ENCODE data around the gene AAMP. TPM values are rescaled to one million over a fixed set of nuclear protein-coding genes. Genes with fewer than 3 reads are reported as not detected.

AAMP gene
- polyA plus RNA-seq, 1 donor from 2014 or later = 249 TPM

DNA sequence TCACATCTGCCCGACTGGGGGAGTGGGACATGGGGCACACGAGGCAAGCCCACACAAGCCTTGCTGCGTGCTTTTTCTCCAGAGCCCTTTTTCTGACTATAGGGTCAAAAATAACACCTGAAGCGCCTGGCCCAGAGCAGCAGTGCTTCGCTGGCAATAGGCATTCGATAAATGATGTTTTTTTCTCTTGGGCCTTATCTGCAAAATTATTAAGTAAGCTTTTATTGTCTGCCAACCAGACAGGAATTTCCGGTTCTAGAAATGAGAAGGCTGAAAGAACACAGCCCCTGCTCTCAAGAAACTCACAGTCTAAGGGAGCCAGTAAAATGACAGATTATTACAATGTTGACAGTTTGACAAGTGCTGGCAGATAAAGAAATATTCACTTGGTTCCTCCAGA lies 25.1 kb upstream of the AAMP start:
- H3K36me3 ChIP-seq (ENCODE audit: insufficient read depth, low read length) = no peaks in the 10 kb centered on the region
- no peaks in the 10 kb centered on the region for H3F3A ChIP-seq (ENCODE audit: insufficient read depth, low read length, poor library complexity, severe bottlenecking)
- H3K9me3 ChIP-seq (ENCODE audit: low read length) = no peaks in the 10 kb centered on the region
- TF ChIP-seq EP300 (conservative IDR thresholded peaks at IDR 0.05; ENCODE audit: poor library complexity, severe bottlenecking) = no peak
- no peak for TF ChIP-seq TAF1 (IDR thresholded peaks at IDR 0.05; ENCODE audit: low read depth)
- H3K79me2 ChIP-seq (replicated peaks; ENCODE audit: insufficient read depth, low read length) = no peaks in the 10 kb centered on the region
- H3K27me3 ChIP-seq (ENCODE audit: insufficient read depth, low read depth, low read length) = peaks cover 4% of the 10 kb centered on the region
- H4K20me1 ChIP-seq (ENCODE audit: insufficient read depth) = no peaks in the 10 kb centered on the region
- no peak overlapping the region for H2AFZ ChIP-seq (ENCODE audit: low read depth, low read length)
- peak overlapping the region; percentile 47 for H3K27ac ChIP-seq (ENCODE audit: low read length)
- no peak overlapping the region for H3K4me3 ChIP-seq (ENCODE audit: low read length)
- H3K9ac ChIP-seq (ENCODE audit: low read length) = no peak overlapping the region
- H3K4me2 ChIP-seq (ENCODE audit: low read length) = no peak overlapping the region
- H3K9me2 ChIP-seq (ENCODE audit: insufficient read depth, low read length) = no peaks in the 10 kb centered on the region

DNA sequence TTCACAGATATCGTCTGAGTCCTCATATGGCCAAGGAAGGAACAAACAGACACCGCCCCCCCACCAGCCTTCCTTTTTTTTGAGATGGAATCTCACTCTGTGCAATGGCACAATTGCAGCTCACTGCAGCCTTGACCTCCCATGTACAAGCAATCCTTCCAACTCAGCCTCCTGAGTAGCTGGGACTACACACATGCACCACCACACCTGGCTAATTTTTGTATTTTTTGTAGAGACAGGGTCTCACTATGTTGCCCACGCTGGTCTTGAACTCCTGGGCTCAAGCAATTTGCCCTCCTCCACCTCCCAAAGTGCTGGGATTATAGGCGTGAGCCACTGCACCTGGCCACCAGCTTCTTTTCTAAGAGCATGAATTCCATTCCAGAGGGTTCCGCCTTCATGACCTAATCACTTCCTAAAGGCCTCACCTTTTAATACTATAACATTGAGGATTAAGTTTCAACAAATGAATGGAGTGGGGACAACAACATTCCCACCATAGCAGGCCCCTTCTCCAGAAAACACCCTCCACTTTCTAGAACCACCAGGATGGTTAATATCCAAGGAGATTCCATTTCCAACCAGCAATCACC lies 24.6 kb upstream of the AAMP start:
- H3K9ac ChIP-seq (ENCODE audit: low read length) = no peak overlapping the region
- no peak overlapping the region for H3K4me3 ChIP-seq (ENCODE audit: low read length)
- no peaks in the 10 kb centered on the region for H3K36me3 ChIP-seq (ENCODE audit: insufficient read depth, low read length)
- peaks cover 4% of the 10 kb centered on the region for H3K27me3 ChIP-seq (ENCODE audit: insufficient read depth, low read depth, low read length)
- H3K4me2 ChIP-seq (ENCODE audit: low read length) = no peak overlapping the region
- no peaks in the 10 kb centered on the region for H3K79me2 ChIP-seq (replicated peaks; ENCODE audit: insufficient read depth, low read length)
- TF ChIP-seq, protein P1, sequence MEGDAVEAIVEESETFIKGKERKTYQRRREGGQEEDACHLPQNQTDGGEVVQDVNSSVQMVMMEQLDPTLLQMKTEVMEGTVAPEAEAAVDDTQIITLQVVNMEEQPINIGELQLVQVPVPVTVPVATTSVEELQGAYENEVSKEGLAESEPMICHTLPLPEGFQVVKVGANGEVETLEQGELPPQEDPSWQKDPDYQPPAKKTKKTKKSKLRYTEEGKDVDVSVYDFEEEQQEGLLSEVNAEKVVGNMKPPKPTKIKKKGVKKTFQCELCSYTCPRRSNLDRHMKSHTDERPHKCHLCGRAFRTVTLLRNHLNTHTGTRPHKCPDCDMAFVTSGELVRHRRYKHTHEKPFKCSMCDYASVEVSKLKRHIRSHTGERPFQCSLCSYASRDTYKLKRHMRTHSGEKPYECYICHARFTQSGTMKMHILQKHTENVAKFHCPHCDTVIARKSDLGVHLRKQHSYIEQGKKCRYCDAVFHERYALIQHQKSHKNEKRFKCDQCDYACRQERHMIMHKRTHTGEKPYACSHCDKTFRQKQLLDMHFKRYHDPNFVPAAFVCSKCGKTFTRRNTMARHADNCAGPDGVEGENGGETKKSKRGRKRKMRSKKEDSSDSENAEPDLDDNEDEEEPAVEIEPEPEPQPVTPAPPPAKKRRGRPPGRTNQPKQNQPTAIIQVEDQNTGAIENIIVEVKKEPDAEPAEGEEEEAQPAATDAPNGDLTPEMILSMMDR (IDR thresholded peaks at IDR 0.05; ENCODE audit: poor library complexity, severe bottlenecking) = no peak
- TF ChIP-seq TAF1 (IDR thresholded peaks at IDR 0.05; ENCODE audit: low read depth) (no peak), POLR2AphosphoS5 (IDR thresholded peaks at IDR 0.05) (no peak), EP300 (conservative IDR thresholded peaks at IDR 0.05; ENCODE audit: poor library complexity, severe bottlenecking) (no peak), MXI1 (conservative IDR thresholded peaks at IDR 0.05; ENCODE audit: poor library complexity, severe bottlenecking) (no peak), RAD21 (conservative IDR thresholded peaks at IDR 0.05) (no peak), EZH2 (IDR thresholded peaks at IDR 0.05; ENCODE audit: borderline replicate concordance, insufficient read depth, low read length, poor library complexity, severe bottlenecking) (no peak), SMC3 (conservative IDR thresholded peaks at IDR 0.05; ENCODE audit: poor library complexity) (no peak)
- TF ChIP-seq, protein P2, sequence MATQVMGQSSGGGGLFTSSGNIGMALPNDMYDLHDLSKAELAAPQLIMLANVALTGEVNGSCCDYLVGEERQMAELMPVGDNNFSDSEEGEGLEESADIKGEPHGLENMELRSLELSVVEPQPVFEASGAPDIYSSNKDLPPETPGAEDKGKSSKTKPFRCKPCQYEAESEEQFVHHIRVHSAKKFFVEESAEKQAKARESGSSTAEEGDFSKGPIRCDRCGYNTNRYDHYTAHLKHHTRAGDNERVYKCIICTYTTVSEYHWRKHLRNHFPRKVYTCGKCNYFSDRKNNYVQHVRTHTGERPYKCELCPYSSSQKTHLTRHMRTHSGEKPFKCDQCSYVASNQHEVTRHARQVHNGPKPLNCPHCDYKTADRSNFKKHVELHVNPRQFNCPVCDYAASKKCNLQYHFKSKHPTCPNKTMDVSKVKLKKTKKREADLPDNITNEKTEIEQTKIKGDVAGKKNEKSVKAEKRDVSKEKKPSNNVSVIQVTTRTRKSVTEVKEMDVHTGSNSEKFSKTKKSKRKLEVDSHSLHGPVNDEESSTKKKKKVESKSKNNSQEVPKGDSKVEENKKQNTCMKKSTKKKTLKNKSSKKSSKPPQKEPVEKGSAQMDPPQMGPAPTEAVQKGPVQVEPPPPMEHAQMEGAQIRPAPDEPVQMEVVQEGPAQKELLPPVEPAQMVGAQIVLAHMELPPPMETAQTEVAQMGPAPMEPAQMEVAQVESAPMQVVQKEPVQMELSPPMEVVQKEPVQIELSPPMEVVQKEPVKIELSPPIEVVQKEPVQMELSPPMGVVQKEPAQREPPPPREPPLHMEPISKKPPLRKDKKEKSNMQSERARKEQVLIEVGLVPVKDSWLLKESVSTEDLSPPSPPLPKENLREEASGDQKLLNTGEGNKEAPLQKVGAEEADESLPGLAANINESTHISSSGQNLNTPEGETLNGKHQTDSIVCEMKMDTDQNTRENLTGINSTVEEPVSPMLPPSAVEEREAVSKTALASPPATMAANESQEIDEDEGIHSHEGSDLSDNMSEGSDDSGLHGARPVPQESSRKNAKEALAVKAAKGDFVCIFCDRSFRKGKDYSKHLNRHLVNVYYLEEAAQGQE (IDR thresholded peaks at IDR 0.05; ENCODE audit: borderline replicate concordance) = no peak
- H2AFZ ChIP-seq (ENCODE audit: low read depth, low read length) = no peak overlapping the region
- no peaks in the 10 kb centered on the region for H4K20me1 ChIP-seq (ENCODE audit: insufficient read depth)
- no peaks in the 10 kb centered on the region for H3F3A ChIP-seq (ENCODE audit: insufficient read depth, low read length, poor library complexity, severe bottlenecking)
- peak overlapping the region; percentile 47 for H3K27ac ChIP-seq (ENCODE audit: low read length)
- H3K9me3 ChIP-seq (ENCODE audit: low read length) = no peaks in the 10 kb centered on the region
- no peaks in the 10 kb centered on the region for H3K9me2 ChIP-seq (ENCODE audit: insufficient read depth, low read length)
